ENCODE data around the gene TCN1. TPM values are rescaled to one million over a fixed set of nuclear protein-coding genes. Genes with fewer than 3 reads are reported as not detected.

TCN1 gene
- total RNA-seq, 1 experiment from 2014 or later: not detected

DNA sequence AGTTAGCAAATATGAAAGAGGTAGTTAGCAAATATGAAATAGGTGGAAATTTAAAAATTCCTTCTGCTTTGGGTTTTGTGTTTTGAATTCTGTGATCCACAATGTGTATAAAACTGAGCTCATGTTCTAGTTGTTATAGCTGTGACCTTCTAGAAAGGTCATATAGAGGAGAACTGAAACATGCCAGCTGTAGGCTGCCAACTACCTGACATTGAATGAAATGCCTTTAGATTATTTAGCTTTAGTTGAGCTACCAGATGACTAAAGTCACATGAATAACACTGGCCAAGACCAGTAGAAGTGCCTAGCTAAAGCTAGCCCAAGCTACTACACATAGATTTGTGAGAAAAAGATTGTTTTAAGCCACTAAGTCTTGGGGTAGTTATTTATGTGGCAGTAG lies 5.8 kb upstream of the TCN1 start:
- Histone ChIP-seq H3K27ac (ENCODE audit: low read depth, low read length, poor library complexity, severe bottlenecking) (no peak overlapping the region), H3K27me3 (replicated peaks; ENCODE audit: insufficient read depth, low read depth, low read length, poor library complexity) (no peaks in the 10 kb centered on the region), H3K36me3 (ENCODE audit: insufficient read depth, low read length, poor library complexity, severe bottlenecking) (no peaks in the 10 kb centered on the region), H3K9me3 (ENCODE audit: low read depth, low read length, poor library complexity, severe bottlenecking) (no peaks in the 10 kb centered on the region), H3K4me3 (ENCODE audit: low read depth, low read length, poor library complexity, severe bottlenecking) (no peak overlapping the region), H3K4me1 (ENCODE audit: insufficient read depth, low read length, poor library complexity, severe bottlenecking) (no peaks in the 10 kb centered on the region)
- BruUV-seq (replicated peaks): no TSS peak
- intact Hi-C loops (cut with micrococcal nuclease; ENCODE audit: unreplicated experiment): no loop called here
- TF ChIP-seq EZH2 (IDR thresholded peaks at IDR 0.05; ENCODE audit: borderline replicate concordance, low read depth, low read length, poor library complexity, severe bottlenecking): no peak
- TF ChIP-seq, protein P1, sequence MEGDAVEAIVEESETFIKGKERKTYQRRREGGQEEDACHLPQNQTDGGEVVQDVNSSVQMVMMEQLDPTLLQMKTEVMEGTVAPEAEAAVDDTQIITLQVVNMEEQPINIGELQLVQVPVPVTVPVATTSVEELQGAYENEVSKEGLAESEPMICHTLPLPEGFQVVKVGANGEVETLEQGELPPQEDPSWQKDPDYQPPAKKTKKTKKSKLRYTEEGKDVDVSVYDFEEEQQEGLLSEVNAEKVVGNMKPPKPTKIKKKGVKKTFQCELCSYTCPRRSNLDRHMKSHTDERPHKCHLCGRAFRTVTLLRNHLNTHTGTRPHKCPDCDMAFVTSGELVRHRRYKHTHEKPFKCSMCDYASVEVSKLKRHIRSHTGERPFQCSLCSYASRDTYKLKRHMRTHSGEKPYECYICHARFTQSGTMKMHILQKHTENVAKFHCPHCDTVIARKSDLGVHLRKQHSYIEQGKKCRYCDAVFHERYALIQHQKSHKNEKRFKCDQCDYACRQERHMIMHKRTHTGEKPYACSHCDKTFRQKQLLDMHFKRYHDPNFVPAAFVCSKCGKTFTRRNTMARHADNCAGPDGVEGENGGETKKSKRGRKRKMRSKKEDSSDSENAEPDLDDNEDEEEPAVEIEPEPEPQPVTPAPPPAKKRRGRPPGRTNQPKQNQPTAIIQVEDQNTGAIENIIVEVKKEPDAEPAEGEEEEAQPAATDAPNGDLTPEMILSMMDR (conservative IDR thresholded peaks at IDR 0.05; ENCODE audit: low read depth, low read length): no peak
- ChIA-PET CTCF (no interaction called here), POLR2A (ENCODE audit: low non-redundant PET) (interaction anchor here (0.7 kb wide), 1 partner anchor 10 kb away, joined by 5 read pairs; no protein-coding TSS in a partner anchor)
- no peak for DNase-seq (ENCODE audit: low spot score)

DNA sequence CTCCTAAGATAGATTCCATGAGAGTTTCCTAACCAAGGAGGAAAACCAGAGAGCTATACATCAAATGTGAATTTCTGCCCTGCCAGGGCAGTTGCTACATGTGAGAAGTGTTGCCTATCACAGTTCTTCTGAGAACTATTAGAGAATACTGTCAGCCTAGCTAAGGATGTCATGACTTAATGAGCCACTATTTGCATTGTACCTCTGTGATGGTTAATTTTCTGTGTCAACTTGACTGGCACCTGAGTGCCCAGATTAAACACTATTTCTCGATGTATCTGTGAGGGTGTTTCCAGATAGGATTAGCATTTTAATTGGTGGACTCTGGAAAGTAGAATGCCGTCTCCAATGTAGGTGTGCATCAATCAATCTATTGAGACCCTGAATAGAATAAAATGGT lies 1.7 kb upstream of the TCN1 start:
- peaks cover 3% of the 10 kb centered on the region for H3K27me3 ChIP-seq (replicated peaks; ENCODE audit: insufficient read depth, low read depth, low read length, poor library complexity)
- no peak for DNase-seq (ENCODE audit: low spot score)
- no peaks in the 10 kb centered on the region for H3K9me3 ChIP-seq (ENCODE audit: low read depth, low read length, poor library complexity, severe bottlenecking)
- ChIA-PET POLR2A (ENCODE audit: low non-redundant PET) (no interaction called here), CTCF (no interaction called here)
- no TSS peak for BruUV-seq (replicated peaks)
- no peak overlapping the region for H3K4me3 ChIP-seq (ENCODE audit: low read depth, low read length, poor library complexity, severe bottlenecking)
- intact Hi-C loops (cut with micrococcal nuclease; ENCODE audit: unreplicated experiment): no loop called here
- no peak for TF ChIP-seq EZH2 (IDR thresholded peaks at IDR 0.05; ENCODE audit: borderline replicate concordance, low read depth, low read length, poor library complexity, severe bottlenecking)
- TF ChIP-seq, protein P1 (conservative IDR thresholded peaks at IDR 0.05; ENCODE audit: low read depth, low read length): no peak
- no peak overlapping the region for H3K27ac ChIP-seq (ENCODE audit: low read depth, low read length, poor library complexity, severe bottlenecking)
- H3K36me3 ChIP-seq (ENCODE audit: insufficient read depth, low read length, poor library complexity, severe bottlenecking): no peaks in the 10 kb centered on the region
- no peaks in the 10 kb centered on the region for H3K4me1 ChIP-seq (ENCODE audit: insufficient read depth, low read length, poor library complexity, severe bottlenecking)

DNA sequence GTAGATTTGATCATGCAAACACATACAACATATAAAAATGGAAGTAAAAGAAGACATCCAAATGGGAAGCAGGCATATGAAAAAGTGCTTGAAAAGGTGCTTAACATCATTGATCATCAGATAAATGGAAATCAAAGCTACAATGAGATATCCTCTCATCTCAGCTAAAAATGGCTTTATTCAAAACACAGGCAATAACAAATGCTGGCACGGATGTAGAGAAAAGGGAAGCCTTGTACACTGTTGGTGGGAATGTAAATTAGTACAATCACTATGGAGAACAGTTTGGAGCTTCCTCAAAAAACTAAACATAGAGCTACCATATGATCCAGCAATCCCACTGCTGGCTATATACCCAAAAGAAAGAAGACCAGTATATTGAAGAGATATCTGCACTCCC lies 549 bp upstream of the TCN1 start:
- H3K27me3 ChIP-seq (replicated peaks; ENCODE audit: insufficient read depth, low read depth, low read length, poor library complexity): peaks cover 3% of the 10 kb centered on the region
- no peaks in the 10 kb centered on the region for H3K4me1 ChIP-seq (ENCODE audit: insufficient read depth, low read length, poor library complexity, severe bottlenecking)
- ChIA-PET CTCF (no interaction called here), POLR2A (ENCODE audit: low non-redundant PET) (no interaction called here)
- no peak for DNase-seq (ENCODE audit: low spot score)
- intact Hi-C loops (cut with micrococcal nuclease; ENCODE audit: unreplicated experiment): no loop called here
- no peaks in the 10 kb centered on the region for H3K36me3 ChIP-seq (ENCODE audit: insufficient read depth, low read length, poor library complexity, severe bottlenecking)
- TF ChIP-seq EZH2 (IDR thresholded peaks at IDR 0.05; ENCODE audit: borderline replicate concordance, low read depth, low read length, poor library complexity, severe bottlenecking): no peak
- TF ChIP-seq, protein P1 (conservative IDR thresholded peaks at IDR 0.05; ENCODE audit: low read depth, low read length): no peak
- BruUV-seq (replicated peaks): no TSS peak
- no peaks in the 10 kb centered on the region for H3K9me3 ChIP-seq (ENCODE audit: low read depth, low read length, poor library complexity, severe bottlenecking)
- no peak overlapping the region for H3K4me3 ChIP-seq (ENCODE audit: low read depth, low read length, poor library complexity, severe bottlenecking)
- H3K27ac ChIP-seq (ENCODE audit: low read depth, low read length, poor library complexity, severe bottlenecking): no peak overlapping the region
